GM19351 (cell line): ENCODE data around the gene UTP14C.
"Not testable (repeated sequence)": the region's sequence is repeated elsewhere in the genome, so short reads cannot be mapped to it uniquely, and the experiment has no call there.

ENCODE experiments used
- ATAC-seq: cut with Tn5 transposase; IDR thresholded peaks from one replicate; pipeline ENCODE4 v1.9.1; 2021; ENCODE audit warnings: mild to moderate bottlenecking, moderate library complexity; ENCODE audit not compliant: unreplicated experiment

UTP14C gene

DNA sequence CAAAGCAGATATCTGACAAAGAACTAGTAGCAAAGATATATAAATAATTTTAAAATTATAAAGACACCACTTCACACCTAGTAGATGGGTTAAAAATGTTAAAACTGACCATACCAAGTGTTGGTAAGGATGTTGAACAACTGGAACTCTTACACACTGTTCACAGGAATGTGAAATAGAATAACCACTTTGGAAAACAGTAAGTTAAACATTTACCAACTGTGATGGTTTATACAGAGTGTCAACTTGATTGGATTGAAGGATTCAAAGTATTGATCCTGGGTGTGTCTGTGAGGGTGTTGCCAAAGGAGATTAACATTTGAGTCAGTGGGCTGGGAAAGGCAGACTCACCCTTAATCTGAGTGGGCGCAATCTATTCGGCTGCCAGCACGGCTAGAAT, 19.2 kb downstream of the UTP14C start:
- ATAC-seq = no peak

DNA sequence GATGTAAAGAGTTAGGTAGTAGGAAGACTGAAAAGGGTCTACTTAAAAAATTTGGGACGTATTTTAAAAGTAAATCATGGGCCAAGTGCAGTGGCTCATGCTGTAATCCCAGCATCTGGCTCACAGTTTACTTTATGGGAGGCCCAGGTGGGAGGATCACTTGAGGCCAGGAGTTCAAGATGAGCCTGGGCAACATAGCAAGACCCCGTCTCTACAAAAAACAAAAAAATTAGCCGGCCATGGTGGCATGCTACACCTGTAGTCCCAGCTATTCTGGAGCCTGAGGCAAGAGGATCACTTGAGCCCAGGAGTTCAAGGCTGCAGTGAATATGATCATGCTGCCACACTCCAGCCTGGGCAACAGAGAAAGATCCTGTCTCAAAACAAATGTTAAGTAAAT, 23.0 kb downstream of the UTP14C start:
- ATAC-seq = no peak

DNA sequence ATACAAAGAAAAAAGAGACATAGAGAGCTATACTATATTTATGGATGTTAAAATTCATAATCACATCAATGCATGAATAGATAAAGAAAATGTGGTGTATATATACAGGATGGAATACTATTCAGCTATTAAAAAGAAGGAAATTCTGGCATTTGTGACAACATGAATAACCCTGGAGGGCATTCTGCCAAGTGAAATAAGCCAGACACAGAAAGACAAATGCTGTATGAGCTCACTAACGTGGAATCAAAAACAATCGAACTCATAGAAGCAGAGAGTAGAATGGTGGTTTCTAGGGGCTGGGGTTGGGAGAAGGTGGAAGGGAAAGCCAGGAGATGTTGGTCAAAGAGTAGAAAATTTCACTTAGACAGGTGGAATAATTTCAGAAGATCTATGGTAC, 24.0 kb downstream of the UTP14C start:
- no peak for ATAC-seq

DNA sequence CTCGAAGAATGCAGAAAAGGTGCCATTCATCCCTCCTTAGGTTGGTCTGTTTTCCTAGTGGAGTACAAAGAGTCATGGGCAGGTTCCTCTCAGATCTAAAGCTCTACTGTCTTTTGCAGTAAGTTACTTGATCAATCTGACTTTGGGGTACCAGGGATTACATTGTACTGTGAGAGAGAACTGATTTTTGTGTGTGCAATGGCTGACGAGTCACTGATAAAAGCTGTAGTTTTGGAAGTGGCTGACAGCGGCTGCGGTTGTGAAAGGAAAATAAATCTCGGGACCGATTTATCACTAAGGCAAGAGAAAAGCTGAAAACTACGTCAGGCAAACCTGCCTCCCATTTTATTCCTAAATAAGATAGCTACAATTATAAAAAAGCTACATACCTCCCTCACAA, 26.9 kb downstream of the UTP14C start:
- ATAC-seq = no peak

DNA sequence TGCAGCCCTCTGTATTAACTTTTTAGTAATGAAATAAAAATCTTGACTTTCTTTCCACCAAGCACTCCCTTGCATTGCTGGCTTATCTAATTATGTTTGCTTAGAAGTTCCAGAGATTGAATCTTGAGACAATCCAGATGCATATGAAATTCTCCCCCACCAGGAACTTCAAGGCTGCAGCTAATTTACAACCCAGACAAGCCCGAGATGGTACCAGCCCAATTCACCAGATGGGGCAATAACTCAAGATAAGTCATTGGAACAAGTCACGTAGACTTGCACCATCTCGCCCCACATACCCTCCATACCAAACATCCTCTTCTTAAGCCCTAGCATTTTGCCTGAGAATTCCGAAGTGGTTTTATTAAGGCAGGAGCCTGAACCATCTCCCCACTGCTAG, 29.0 kb downstream of the UTP14C start:
- no peak for ATAC-seq

DNA sequence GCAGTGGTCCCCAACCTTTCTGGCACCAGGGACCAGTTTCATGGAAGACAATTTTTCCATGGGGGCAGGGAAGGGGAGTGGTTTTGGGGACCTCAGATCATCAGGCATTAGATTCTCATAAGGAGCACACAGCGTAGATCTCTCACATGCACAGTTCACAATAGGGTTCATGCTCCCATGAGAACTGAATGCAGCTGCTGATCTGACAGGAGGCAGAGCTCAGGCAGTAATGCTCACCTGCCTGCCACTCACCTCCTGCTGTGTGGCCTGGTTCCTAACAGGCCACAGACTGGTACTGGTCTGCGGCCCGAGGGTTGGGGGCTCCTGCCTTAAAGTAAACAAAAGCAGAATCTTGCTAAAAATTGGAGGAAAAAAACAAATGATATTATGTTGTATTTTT, 36.6 kb downstream of the UTP14C start:
- not testable (repeated sequence) for ATAC-seq

DNA sequence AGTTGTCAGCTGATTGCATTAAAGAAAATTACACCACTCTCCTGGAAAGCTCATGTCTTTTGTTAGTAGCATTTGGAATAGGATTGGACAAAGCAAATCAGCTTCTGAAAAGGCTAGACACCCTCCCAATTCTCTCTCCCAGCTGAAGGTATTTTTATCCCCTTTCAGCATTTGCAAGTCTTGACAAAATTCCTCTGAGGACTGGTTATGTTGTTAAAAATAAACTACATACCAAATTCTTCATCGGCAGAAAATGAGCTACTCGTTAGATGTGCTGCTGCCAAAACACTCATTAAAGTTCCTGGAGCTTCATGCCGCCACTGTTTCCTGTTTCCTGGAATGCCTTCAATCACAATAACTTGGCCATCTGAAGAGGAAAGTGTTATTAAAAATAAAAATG, 37.1 kb downstream of the UTP14C start:
- ATAC-seq = no peak

DNA sequence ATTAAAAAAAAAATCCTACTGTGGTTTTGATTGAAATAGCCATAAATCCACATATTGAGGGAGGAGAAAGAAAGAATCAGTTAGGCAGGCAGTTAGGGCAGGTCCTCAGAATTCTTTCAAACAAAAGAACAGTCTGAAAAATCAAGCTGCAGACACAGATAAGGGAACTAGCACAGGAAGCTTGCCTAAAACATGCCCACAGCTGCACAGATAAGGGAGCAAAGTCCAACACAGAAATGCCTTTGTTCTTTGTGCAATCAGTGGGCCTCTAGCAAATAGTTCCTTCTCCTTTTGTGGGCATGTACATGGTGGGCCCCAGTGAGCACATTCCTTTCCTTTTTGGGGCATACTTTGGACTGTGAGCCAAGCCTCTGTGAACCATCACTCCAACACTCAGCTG, 42.7 kb downstream of the UTP14C start:
- no peak for ATAC-seq

DNA sequence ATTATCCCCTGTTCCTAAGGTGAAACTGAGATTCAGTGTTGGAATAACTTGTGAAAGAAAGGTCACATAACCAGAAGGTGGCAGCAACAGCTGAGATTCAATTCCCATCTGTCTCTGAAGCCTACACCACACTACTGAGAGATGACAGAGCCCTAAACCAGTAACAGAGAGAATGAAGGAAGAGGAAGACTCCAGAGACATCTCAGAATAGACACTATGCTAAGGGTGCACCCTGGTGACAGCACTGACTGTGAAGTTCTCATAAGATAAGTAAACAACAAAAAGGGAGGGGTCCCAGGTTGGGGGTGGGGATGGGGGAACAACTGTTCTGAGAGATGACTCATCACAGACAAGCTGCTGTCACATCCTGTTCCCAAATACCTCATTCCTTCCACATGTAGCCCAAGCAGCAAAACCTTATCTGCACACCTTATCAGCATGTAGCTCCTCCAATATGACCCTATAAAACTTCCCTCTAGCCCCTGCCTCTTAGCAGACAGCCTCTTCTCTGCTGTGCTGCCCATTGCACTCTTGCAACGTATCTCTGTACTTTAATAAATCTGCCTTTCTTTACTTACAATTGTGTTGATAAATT, 46.5 kb downstream of the UTP14C start:
- ATAC-seq = no peak
